H9 (cell line): ENCODE results near the gene ST6GALNAC5. TPM values are rescaled to one million over a fixed set of nuclear protein-coding genes. Genes with fewer than 3 reads are reported as not detected.

ENCODE experiments used
- DNase-seq: peaks from one replicate; pipeline ENCODE4 v3.0.0-alpha.2; 2017
- H2AFZ ChIP-seq: one replicate; pipeline ENCODE4 v1.6.1; 2013; ENCODE audit warnings: mild to moderate bottlenecking, low read length, control low read depth, moderate library complexity
- H2AK5ac ChIP-seq: 2 replicates; pipeline ENCODE4 v1.6.1; 2013; ENCODE audit warnings: low read length, control low read depth, mixed read lengths; ENCODE audit not compliant: insufficient read length
- H2BK120ac ChIP-seq: one replicate; pipeline ENCODE4 v1.6.1; 2013; ENCODE audit warnings: low read depth, mild to moderate bottlenecking, low read length, control low read depth, inconsistent platforms; ENCODE audit not compliant: poor library complexity, severe bottlenecking
- H2BK12ac ChIP-seq: 2 replicates; pipeline ENCODE4 v1.6.1; 2013; ENCODE audit warnings: low read length, control low read depth, mixed read lengths, low read depth; ENCODE audit not compliant: insufficient read length
- H2BK15ac ChIP-seq: 2 replicates; pipeline ENCODE4 v1.6.1; 2013; ENCODE audit warnings: low read depth, low read length, control low read depth
- H2BK20ac ChIP-seq: one replicate; pipeline ENCODE4 v1.6.1; 2013; ENCODE audit warnings: low read depth, mild to moderate bottlenecking, low read length, control low read depth, inconsistent platforms; ENCODE audit not compliant: poor library complexity, severe bottlenecking
- H2BK5ac ChIP-seq: 2 replicates; pipeline ENCODE4 v1.6.1; 2013; ENCODE audit warnings: low read length, control low read depth, mixed read lengths; ENCODE audit not compliant: insufficient read length
- H3K14ac ChIP-seq: 2 replicates; pipeline ENCODE4 v1.6.1; 2013; ENCODE audit warnings: low read length, control low read depth; ENCODE audit not compliant: insufficient read depth
- H3K18ac ChIP-seq: 2 replicates; pipeline ENCODE4 v1.6.1; 2013; ENCODE audit warnings: low read depth, mild to moderate bottlenecking, mixed read lengths, low read length, control low read depth; ENCODE audit not compliant: insufficient read length
- H3K23ac ChIP-seq: 2 replicates; pipeline ENCODE4 v1.6.1; 2013; ENCODE audit warnings: low read length, control low read depth, mixed read lengths, low read depth; ENCODE audit not compliant: insufficient read length
- H3K23me2 ChIP-seq: 2 replicates; pipeline ENCODE4 v1.6.1; 2013; ENCODE audit warnings: low read depth, mild to moderate bottlenecking, mixed read lengths, low read length, control low read depth; ENCODE audit not compliant: insufficient read length, poor library complexity, severe bottlenecking
- H3K27ac ChIP-seq: 2 replicates; pipeline ENCODE4 v1.5.1; 2013; ENCODE audit warnings: low read length, control low read depth, mixed read lengths, low read depth; ENCODE audit not compliant: insufficient read length
- H3K27me3 ChIP-seq: 2 replicates; pipeline ENCODE4 v1.6.1; 2013; ENCODE audit warnings: low read length, control low read depth, inconsistent platforms; ENCODE audit not compliant: insufficient read depth
- H3K4ac ChIP-seq: 2 replicates; pipeline ENCODE4 v1.6.1; 2013; ENCODE audit warnings: low read depth, mild to moderate bottlenecking, control low read depth, inconsistent platforms, low read length, moderate library complexity
- H3K4me1 ChIP-seq: 2 replicates; pipeline ENCODE4 v1.6.1; 2013; ENCODE audit warnings: low read length, control low read depth, inconsistent platforms; ENCODE audit not compliant: insufficient read depth
- H3K4me2 ChIP-seq: 2 replicates; pipeline ENCODE4 v1.6.1; 2013; ENCODE audit warnings: low read length, control low read depth, mixed read lengths; ENCODE audit not compliant: insufficient read length, insufficient read depth
- H3K56ac ChIP-seq: 2 replicates; pipeline ENCODE4 v1.6.1; 2013; ENCODE audit warnings: low read depth, mild to moderate bottlenecking, mixed read lengths, low read length, control low read depth; ENCODE audit not compliant: insufficient read length
- H3K79me1 ChIP-seq: 2 replicates; pipeline ENCODE4 v1.6.1; 2013; ENCODE audit warnings: low read depth, mild to moderate bottlenecking, moderate library complexity, low read length, control low read depth, inconsistent platforms; ENCODE audit not compliant: insufficient read depth, poor library complexity, severe bottlenecking
- H3K79me2 ChIP-seq: 2 replicates; pipeline ENCODE4 v1.6.1; 2013; ENCODE audit warnings: low read length, control low read depth, inconsistent platforms; ENCODE audit not compliant: insufficient read depth
- H3K9ac ChIP-seq: 2 replicates; pipeline ENCODE4 v1.6.1; 2013; ENCODE audit warnings: low read length, control low read depth, mixed read lengths; ENCODE audit not compliant: insufficient read length; ENCODE audit errors: extremely low read depth
- H3K9me3 ChIP-seq: one replicate; pipeline ENCODE4 v1.6.1; 2013; ENCODE audit warnings: low read depth, low read length, inconsistent platforms; ENCODE audit not compliant: control insufficient read depth
- H3T11ph ChIP-seq: one replicate; pipeline ENCODE4 v1.6.1; 2013; ENCODE audit warnings: mild to moderate bottlenecking, low read length, control low read depth, inconsistent platforms
- H4K20me1 ChIP-seq: one replicate; pipeline ENCODE4 v1.6.1; 2013; ENCODE audit not compliant: control insufficient read depth, insufficient read length, insufficient read depth
- H4K5ac ChIP-seq: 2 replicates; pipeline ENCODE4 v1.6.1; 2013; ENCODE audit warnings: low read depth, mild to moderate bottlenecking, mixed read lengths, low read length, control low read depth; ENCODE audit not compliant: insufficient read length
- H4K8ac ChIP-seq: replicated peaks from 2 replicates; pipeline ENCODE4 v1.6.1; 2013; ENCODE audit warnings: low read length, control low read depth, mixed read lengths, low read depth; ENCODE audit not compliant: insufficient read length
- H4K91ac ChIP-seq: 2 replicates; pipeline ENCODE4 v1.6.1; 2013; ENCODE audit warnings: low read depth, mild to moderate bottlenecking, moderate library complexity, mixed read lengths, low read length, control low read depth; ENCODE audit not compliant: insufficient read length
- H3K27ac Mint-ChIP-seq, 3 experiments: 2 replicates in 2 of 3; 3 replicates in 1 of 3; pipeline ENCODE4 v1.8.0; 2020 to 2021; ENCODE audit warnings: mixed read lengths in 3 of 3, mild to moderate bottlenecking in 1 of 3, moderate library complexity in 1 of 3
- H3K27me3 Mint-ChIP-seq: 2 replicates; pipeline ENCODE4 v1.8.0; 2021; ENCODE audit warnings: low read depth, mild to moderate bottlenecking, moderate library complexity, mixed read lengths
- H3K36me3 Mint-ChIP-seq, 3 experiments: 2 replicates in 2 of 3; 3 replicates in 1 of 3; pipeline ENCODE4 v1.8.0; 2020 to 2021; ENCODE audit warnings: low read depth in 3 of 3, mixed read lengths in 3 of 3; ENCODE audit not compliant: insufficient read depth in 1 of 3
- H3K4me1 Mint-ChIP-seq, 2 experiments: 2 replicates each; pipeline ENCODE4 v1.8.0; 2020; ENCODE audit warnings: mixed read lengths in 2 of 2
- H3K4me3 Mint-ChIP-seq, 2 experiments: 2 replicates in 1 of 2; 3 replicates in 1 of 2; pipeline ENCODE4 v1.8.0; 2020 to 2021; ENCODE audit warnings: mild to moderate bottlenecking in 2 of 2, mixed read lengths in 2 of 2, moderate library complexity in 1 of 2
- H3K9me3 Mint-ChIP-seq, 2 experiments: 2 replicates in 1 of 2; 3 replicates in 1 of 2; pipeline ENCODE4 v1.8.0; 2020; ENCODE audit warnings: mild to moderate bottlenecking in 2 of 2, mixed read lengths in 2 of 2, moderate library complexity in 1 of 2
- WGBS: extraction: QIAGEN DNeasy Blood & Tissue Kit; methylation state at CpG from one replicate; pipeline ENCODE4 v1.1.7; 2013; ENCODE audit warnings: missing lambda C conversion rate, low lambda C conversion rate, mixed read lengths; ENCODE audit not compliant: insufficient read length; ENCODE audit errors: extremely low coverage; 5-methylcytosine and 5-hydroxymethylcytosine counted together
- total RNA-seq: library from RNA; stranded (reverse); gene quantifications from 2 replicates; pipeline ENCODE4 v1.2.1, GENCODE V29; 2021
- TF ChIP-seq, protein P1 (sequence below): fragments of 200-600 bp; sonication (generic); conservative IDR thresholded peaks from 3 replicates; pipeline ENCODE4 v1.8.0; 2021; ENCODE audit warnings: antibody characterized with exemption, mild to moderate bottlenecking

Gene ST6GALNAC5
- total RNA-seq, 1 experiment from 2014 or later: 3.3 TPM

DNA sequence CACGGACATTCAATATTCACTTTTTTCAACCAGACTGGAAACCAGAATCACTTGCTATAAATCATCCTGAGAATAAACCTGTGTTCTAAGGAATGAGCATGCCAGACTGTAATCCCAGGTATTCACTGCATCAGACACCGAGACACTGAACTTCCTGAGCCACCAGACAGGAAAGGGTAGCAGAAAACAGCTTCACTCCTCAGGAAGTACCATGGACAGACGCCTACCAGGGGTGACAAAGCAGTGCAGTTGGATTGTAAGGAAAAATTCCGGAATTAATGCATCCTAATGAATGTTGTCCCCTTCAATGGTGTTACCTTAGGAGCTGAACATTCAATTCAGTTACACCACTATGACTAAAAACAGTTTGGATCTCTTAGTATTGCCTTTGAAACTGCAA is 195.8 kb downstream of the ST6GALNAC5 start:
- H3K79me2 ChIP-seq: no peaks in the 10 kb centered on the region
- H3T11ph ChIP-seq: no peak overlapping the region
- H3K4me2 ChIP-seq: no peak overlapping the region
- no CpG with 5 or more reads among the region's 4 CpGs for WGBS
- no peak overlapping the region for H2BK120ac ChIP-seq
- H2BK20ac ChIP-seq: no peak overlapping the region
- H3K27ac Mint-ChIP-seq: no peak overlapping the region
- no peaks in the 10 kb centered on the region for H3K9me3 ChIP-seq
- no peaks in the 10 kb centered on the region for H3K27me3 Mint-ChIP-seq
- no peak overlapping the region for H4K8ac ChIP-seq
- H2BK12ac ChIP-seq: no peak overlapping the region
- no peak overlapping the region for H3K23ac ChIP-seq
- H3K4me1 ChIP-seq: peaks cover 4% of the 10 kb centered on the region; the same call in 1 of the 2 replicates
- no peak overlapping the region for H2BK15ac ChIP-seq
- no peak overlapping the region for H3K14ac ChIP-seq
- H2AFZ ChIP-seq: no peak overlapping the region
- H3K4me1 Mint-ChIP-seq: peaks cover 21 to 28% of the 10 kb centered on the region in 2 experiments
- H3K27me3 ChIP-seq: no peaks in the 10 kb centered on the region
- H3K18ac ChIP-seq: no peak overlapping the region
- H3K27ac ChIP-seq: no peak overlapping the region
- H4K20me1 ChIP-seq: no peaks in the 10 kb centered on the region
- no peak overlapping the region for H4K91ac ChIP-seq
- H2BK5ac ChIP-seq: no peak overlapping the region
- no peaks in the 10 kb centered on the region for H3K9me3 Mint-ChIP-seq
- no peak overlapping the region for H4K5ac ChIP-seq
- TF ChIP-seq, protein P1, sequence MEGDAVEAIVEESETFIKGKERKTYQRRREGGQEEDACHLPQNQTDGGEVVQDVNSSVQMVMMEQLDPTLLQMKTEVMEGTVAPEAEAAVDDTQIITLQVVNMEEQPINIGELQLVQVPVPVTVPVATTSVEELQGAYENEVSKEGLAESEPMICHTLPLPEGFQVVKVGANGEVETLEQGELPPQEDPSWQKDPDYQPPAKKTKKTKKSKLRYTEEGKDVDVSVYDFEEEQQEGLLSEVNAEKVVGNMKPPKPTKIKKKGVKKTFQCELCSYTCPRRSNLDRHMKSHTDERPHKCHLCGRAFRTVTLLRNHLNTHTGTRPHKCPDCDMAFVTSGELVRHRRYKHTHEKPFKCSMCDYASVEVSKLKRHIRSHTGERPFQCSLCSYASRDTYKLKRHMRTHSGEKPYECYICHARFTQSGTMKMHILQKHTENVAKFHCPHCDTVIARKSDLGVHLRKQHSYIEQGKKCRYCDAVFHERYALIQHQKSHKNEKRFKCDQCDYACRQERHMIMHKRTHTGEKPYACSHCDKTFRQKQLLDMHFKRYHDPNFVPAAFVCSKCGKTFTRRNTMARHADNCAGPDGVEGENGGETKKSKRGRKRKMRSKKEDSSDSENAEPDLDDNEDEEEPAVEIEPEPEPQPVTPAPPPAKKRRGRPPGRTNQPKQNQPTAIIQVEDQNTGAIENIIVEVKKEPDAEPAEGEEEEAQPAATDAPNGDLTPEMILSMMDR: no peak
- no peak overlapping the region for H3K56ac ChIP-seq
- no peak overlapping the region for H3K4ac ChIP-seq
- H3K23me2 ChIP-seq: no peaks in the 10 kb centered on the region
- H3K9ac ChIP-seq: no peak overlapping the region
- H3K4me3 Mint-ChIP-seq: no peak overlapping the region
- DNase-seq: no peak
- no peaks in the 10 kb centered on the region for H3K79me1 ChIP-seq
- H3K36me3 Mint-ChIP-seq: no peaks in the 10 kb centered on the region; a peak in 1 of 7 replicates
- no peak overlapping the region for H2AK5ac ChIP-seq
